ENCODE data around the gene CLDN11.

- TF ChIP-seq, protein P1, sequence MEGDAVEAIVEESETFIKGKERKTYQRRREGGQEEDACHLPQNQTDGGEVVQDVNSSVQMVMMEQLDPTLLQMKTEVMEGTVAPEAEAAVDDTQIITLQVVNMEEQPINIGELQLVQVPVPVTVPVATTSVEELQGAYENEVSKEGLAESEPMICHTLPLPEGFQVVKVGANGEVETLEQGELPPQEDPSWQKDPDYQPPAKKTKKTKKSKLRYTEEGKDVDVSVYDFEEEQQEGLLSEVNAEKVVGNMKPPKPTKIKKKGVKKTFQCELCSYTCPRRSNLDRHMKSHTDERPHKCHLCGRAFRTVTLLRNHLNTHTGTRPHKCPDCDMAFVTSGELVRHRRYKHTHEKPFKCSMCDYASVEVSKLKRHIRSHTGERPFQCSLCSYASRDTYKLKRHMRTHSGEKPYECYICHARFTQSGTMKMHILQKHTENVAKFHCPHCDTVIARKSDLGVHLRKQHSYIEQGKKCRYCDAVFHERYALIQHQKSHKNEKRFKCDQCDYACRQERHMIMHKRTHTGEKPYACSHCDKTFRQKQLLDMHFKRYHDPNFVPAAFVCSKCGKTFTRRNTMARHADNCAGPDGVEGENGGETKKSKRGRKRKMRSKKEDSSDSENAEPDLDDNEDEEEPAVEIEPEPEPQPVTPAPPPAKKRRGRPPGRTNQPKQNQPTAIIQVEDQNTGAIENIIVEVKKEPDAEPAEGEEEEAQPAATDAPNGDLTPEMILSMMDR (IDR thresholded peaks at IDR 0.05): no peak
- TF ChIP-seq POLR2A (IDR thresholded peaks at IDR 0.05): no peak
- no peak for TF ChIP-seq POLR2AphosphoS5 (IDR thresholded peaks at IDR 0.05)
Measured at GRCh38 chr3:170465955-170466354, 47.3 kb downstream of the CLDN11 start.

All from prostate gland (tissue), 2 donors.